B cell (primary cell): ENCODE results near the gene CFAP77.

Source experiments
- CTCF ChIP-seq: fragments of 200-600 bp; IDR thresholded peaks from one replicate; pipeline ENCODE4 v1.8.0; 2022; ENCODE audit warnings: antibody characterized with exemption, mild to moderate bottlenecking
- EZH2 ChIP-seq: IDR thresholded peaks from 2 replicates; pipeline ENCODE4 v1.6.1; 2012; ENCODE audit warnings: borderline replicate concordance, low read depth, mild to moderate bottlenecking, moderate library complexity, low read length; ENCODE audit not compliant: insufficient read depth, poor library complexity, severe bottlenecking

GRCh38 chr9:132537352-132537751, 127.3 kb downstream of the CFAP77 start:
- TF ChIP-seq EZH2 (no peak), CTCF (no peak)
